ENCODE data around the gene PRDM16. TPM values are rescaled to one million over a fixed set of nuclear protein-coding genes. Genes with fewer than 3 reads are reported as not detected.

Gene PRDM16
- polyA plus RNA-seq, 1 donor (not counting 4 experiments of a cell fraction or from before 2014, with no cell fraction given) = 0.05 TPM

GRCh38 chr1:3077081-3077480, 8.1 kb downstream of the PRDM16 start:
- dilution Hi-C loops (cut with MboI; ENCODE audit: extremely low pct_ligation_motif_present, low sequenced_read_pairs) = no loop called here
- Histone ChIP-seq H3K36me3 (ENCODE audit: control insufficient read depth in 2 of 2, extremely low read depth in 1 of 2, insufficient read depth in 2 of 2, low read length in 2 of 2) (no peaks in the 10 kb centered on the region), H3K4me1 (ENCODE audit: control insufficient read depth, extremely low read depth, insufficient read depth, low read length) (no peaks in the 10 kb centered on the region), H3K4me2 (ENCODE audit: control insufficient read depth, extremely low read depth, insufficient read depth, low read depth, low read length) (no peak overlapping the region), H3K9me1 (ENCODE audit: control insufficient read depth, extremely low read depth, insufficient read depth, low read length) (no peaks in the 10 kb centered on the region), H3K27me3 (ENCODE audit: control insufficient read depth, extremely low read depth, insufficient read depth, low read length) (peaks cover 29% of the 10 kb centered on the region), H3K27ac (ENCODE audit: control insufficient read depth, insufficient read depth, low read length) (no peak overlapping the region), H2AFZ (ENCODE audit: control insufficient read depth, low read length) (no peak overlapping the region), H3K79me2 (ENCODE audit: control insufficient read depth, insufficient read depth, low read length) (no peaks in the 10 kb centered on the region), H4K20me1 (ENCODE audit: control insufficient read depth, extremely low read depth, insufficient read depth, low read length) (no peaks in the 10 kb centered on the region), H3K4me3 (ENCODE audit: control insufficient read depth in 2 of 3, extremely low read depth in 1 of 3, insufficient read depth in 2 of 3, low read depth in 1 of 3, low read length in 3 of 3) (no peak overlapping the region), H3K9ac (ENCODE audit: control insufficient read depth, extremely low read depth, insufficient read depth, low read length) (no peak overlapping the region), H3K9me3 (ENCODE audit: control insufficient read depth, low read depth, low read length) (peaks cover 2% of the 10 kb centered on the region)
- FAIRE-seq = no peak
- no peak for DNase-seq (ENCODE audit: low read depth, low spot score)
- TF ChIP-seq, protein P1, sequence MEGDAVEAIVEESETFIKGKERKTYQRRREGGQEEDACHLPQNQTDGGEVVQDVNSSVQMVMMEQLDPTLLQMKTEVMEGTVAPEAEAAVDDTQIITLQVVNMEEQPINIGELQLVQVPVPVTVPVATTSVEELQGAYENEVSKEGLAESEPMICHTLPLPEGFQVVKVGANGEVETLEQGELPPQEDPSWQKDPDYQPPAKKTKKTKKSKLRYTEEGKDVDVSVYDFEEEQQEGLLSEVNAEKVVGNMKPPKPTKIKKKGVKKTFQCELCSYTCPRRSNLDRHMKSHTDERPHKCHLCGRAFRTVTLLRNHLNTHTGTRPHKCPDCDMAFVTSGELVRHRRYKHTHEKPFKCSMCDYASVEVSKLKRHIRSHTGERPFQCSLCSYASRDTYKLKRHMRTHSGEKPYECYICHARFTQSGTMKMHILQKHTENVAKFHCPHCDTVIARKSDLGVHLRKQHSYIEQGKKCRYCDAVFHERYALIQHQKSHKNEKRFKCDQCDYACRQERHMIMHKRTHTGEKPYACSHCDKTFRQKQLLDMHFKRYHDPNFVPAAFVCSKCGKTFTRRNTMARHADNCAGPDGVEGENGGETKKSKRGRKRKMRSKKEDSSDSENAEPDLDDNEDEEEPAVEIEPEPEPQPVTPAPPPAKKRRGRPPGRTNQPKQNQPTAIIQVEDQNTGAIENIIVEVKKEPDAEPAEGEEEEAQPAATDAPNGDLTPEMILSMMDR (optimal IDR thresholded peaks at IDR 0.05 in 1 of 3, IDR thresholded peaks at IDR 0.05 in 1 of 3, conservative IDR thresholded peaks at IDR 0.05 in 1 of 3; ENCODE audit: extremely low read depth in 1 of 3, insufficient read depth in 2 of 3, low read length in 3 of 3) = no peak
- TF ChIP-seq EZH2 (IDR thresholded peaks at IDR 0.05; ENCODE audit: low read length) = no peak

- Histone ChIP-seq H4K20me1 (ENCODE audit: control insufficient read depth, extremely low read depth, insufficient read depth, low read length) (no peaks in the 10 kb centered on the region), H3K79me2 (ENCODE audit: control insufficient read depth, insufficient read depth, low read length) (no peaks in the 10 kb centered on the region), H2AFZ (ENCODE audit: control insufficient read depth, low read length) (no peak overlapping the region), H3K9me3 (ENCODE audit: control insufficient read depth, low read depth, low read length) (peaks cover 2% of the 10 kb centered on the region), H3K9ac (ENCODE audit: control insufficient read depth, extremely low read depth, insufficient read depth, low read length) (no peak overlapping the region), H3K27ac (ENCODE audit: control insufficient read depth, insufficient read depth, low read length) (no peak overlapping the region), H3K36me3 (ENCODE audit: control insufficient read depth in 2 of 2, extremely low read depth in 1 of 2, insufficient read depth in 2 of 2, low read length in 2 of 2) (no peaks in the 10 kb centered on the region), H3K4me3 (ENCODE audit: control insufficient read depth in 2 of 3, extremely low read depth in 1 of 3, insufficient read depth in 2 of 3, low read depth in 1 of 3, low read length in 3 of 3) (no peak overlapping the region), H3K27me3 (ENCODE audit: control insufficient read depth, extremely low read depth, insufficient read depth, low read length) (peaks cover 24% of the 10 kb centered on the region), H3K9me1 (ENCODE audit: control insufficient read depth, extremely low read depth, insufficient read depth, low read length) (no peaks in the 10 kb centered on the region), H3K4me1 (ENCODE audit: control insufficient read depth, extremely low read depth, insufficient read depth, low read length) (no peaks in the 10 kb centered on the region), H3K4me2 (ENCODE audit: control insufficient read depth, extremely low read depth, insufficient read depth, low read depth, low read length) (no peak overlapping the region)
- no peak for DNase-seq (ENCODE audit: low read depth, low spot score)
- dilution Hi-C loops (cut with MboI; ENCODE audit: extremely low pct_ligation_motif_present, low sequenced_read_pairs) = no loop called here
- TF ChIP-seq, protein P1 (optimal IDR thresholded peaks at IDR 0.05 in 1 of 3, IDR thresholded peaks at IDR 0.05 in 1 of 3, conservative IDR thresholded peaks at IDR 0.05 in 1 of 3; ENCODE audit: extremely low read depth in 1 of 3, insufficient read depth in 2 of 3, low read length in 3 of 3) = no peak
- TF ChIP-seq EZH2 (IDR thresholded peaks at IDR 0.05; ENCODE audit: low read length) = no peak
- FAIRE-seq = no peak
Measured at GRCh38 chr1:3077561-3077960, 8.6 kb downstream of the PRDM16 start.
